ENCODE measurements around the gene BEST1.

BEST1 gene

DNA sequence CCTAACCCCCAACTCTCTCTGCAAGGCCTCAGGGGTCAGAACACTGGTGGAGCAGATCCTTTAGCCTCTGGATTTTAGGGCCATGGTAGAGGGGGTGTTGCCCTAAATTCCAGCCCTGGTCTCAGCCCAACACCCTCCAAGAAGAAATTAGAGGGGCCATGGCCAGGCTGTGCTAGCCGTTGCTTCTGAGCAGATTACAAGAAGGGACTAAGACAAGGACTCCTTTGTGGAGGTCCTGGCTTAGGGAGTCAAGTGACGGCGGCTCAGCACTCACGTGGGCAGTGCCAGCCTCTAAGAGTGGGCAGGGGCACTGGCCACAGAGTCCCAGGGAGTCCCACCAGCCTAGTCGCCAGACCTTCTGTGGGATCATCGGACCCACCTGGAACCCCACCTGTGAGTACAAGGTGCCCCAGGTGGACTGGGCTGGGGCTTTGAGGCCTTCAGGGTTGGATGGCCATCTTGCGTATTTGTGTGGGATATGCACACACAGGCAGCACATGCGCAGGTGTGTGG, at the start of gene BEST1:
TSS of gene BEST1 (plus strand) at position 317 of the 513 bp plus-strand sequence. CDS start 1,456 bp downstream, outside the sequence.
- TF ChIP-seq GATA3 (IDR thresholded peaks at IDR 0.05; ENCODE audit: low read depth, low read length) (no peak), GATA2 (IDR thresholded peaks at IDR 0.05; ENCODE audit: low read depth, low read length) (no peak)

DNA sequence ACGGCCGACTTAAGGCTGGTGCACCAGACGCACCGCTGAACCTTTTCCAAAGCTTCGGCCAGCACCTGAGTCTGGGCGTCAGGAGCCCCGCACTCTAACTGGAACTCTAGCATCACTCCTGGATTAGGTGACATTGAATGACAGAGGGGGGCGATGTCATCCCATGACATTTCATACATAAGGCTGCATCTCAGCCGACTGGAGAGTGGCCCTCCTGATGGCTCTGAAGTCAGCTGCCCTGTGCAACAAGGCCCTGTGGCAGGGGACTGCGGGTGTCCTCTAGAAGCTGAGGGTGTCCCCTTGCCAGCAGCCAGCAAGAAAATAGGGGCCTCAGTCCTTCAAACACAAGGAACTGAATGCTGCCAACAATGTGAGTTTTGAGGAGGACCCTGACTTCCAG, 48.8 kb upstream of the BEST1 start:
- TF ChIP-seq GATA2 (IDR thresholded peaks at IDR 0.05; ENCODE audit: low read depth, low read length) (no peak), GATA3 (IDR thresholded peaks at IDR 0.05; ENCODE audit: low read depth, low read length) (no peak)

DNA sequence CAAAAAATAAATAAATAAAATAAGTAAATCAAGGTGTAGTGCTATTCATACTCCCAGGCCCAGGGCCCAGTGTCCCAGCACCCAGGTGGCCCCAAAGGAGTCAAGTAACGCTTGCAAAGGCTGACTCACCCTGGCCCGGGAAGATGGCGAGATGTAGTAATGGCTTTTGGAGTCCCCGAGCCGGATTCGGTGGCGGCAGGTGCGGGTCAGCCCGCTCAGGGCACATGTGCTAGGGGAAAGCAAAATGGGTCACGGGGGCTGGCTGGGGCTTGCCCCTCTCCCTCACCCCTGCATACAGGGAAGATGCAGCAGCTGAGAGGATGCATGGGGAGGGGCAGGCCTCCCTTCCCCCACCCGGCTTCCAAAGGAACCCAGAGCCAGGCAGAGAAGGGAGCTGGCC, 47.8 kb upstream of the BEST1 start:
- TF ChIP-seq GATA2 (IDR thresholded peaks at IDR 0.05; ENCODE audit: low read depth, low read length) = no peak
- no peak for TF ChIP-seq GATA3 (IDR thresholded peaks at IDR 0.05; ENCODE audit: low read depth, low read length)

DNA sequence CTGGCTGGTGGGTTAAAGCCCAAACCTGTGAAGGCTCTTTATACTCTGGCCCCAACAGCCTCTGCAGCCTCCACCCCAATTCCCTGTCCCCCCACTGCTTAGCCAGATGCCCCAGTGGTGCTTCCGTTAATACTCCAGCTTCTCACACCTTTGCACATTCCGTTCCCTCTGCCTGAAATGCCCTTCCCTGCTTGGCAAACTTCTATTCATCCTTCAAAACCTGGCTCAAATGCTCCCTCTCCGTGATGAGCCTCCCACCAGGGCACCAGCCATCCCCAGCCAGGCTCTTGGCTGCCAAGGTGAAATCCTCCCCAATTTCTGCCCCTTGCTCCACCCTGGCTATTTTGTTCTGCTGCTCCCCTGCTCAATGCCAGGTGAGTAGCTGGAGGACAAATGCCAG, 46.3 kb upstream of the BEST1 start:
- TF ChIP-seq GATA2 (IDR thresholded peaks at IDR 0.05; ENCODE audit: low read depth, low read length) (no peak), GATA3 (IDR thresholded peaks at IDR 0.05; ENCODE audit: low read depth, low read length) (no peak)

DNA sequence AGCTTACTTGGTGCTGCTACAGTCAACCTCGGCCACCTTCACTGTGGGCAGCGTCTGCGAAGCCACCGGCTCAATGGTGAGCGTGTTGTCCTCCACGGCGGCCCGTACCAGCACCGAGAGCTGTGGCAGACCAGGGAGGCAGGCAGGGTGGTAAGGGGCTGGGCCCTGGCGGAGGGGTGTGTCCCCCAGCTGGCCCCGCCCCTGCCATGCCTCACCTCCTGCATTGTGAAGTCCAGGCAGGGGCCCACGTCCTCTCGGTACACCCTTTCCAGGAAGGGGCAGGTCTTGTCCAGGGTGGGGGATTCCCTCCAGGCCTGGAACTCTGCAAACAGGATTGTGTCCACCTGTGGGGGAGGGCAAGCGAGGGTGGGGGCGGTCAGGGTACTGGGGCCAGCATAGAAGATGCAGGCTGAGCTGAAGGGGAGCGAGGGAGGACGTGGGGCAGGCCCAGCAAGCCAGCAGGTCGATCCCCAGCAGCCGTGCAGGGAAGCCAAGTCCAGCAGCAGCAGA, 45.6 kb upstream of the BEST1 start:
- TF ChIP-seq GATA3 (IDR thresholded peaks at IDR 0.05; ENCODE audit: low read depth, low read length) (no peak), GATA2 (IDR thresholded peaks at IDR 0.05; ENCODE audit: low read depth, low read length) (no peak)

DNA sequence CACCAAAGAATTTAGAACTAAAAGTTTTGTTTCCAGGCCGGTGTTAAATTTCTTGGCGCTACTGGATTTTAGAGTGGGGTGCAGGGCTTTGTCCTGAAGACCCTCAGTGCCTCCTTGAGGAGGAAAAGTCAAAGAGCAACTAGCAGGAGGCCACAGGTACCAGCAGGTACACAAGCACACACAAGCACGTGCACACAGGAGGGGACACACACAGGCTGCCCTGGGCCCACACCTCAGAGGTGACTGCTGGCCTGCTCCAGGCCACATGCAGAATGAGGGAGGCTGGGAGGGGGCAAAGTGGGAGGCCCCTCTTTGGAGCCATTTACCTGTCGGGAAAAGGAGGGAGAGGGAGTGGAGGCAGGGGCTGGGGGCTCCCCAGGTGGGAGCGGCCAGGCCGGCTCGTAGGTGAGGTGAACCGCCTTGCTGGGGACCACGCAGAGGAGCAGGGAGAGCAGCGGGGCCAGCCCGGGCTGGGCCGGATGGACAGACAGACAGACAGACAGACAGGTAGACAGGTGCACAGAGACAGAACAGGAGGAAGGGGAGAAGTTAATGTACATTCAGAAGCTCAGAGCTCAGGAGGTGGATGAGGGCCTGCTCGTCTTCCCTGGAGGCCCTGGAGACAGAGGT, 45.0 kb upstream of the BEST1 start:
- no peak for TF ChIP-seq GATA2 (IDR thresholded peaks at IDR 0.05; ENCODE audit: low read depth, low read length)
- no peak for TF ChIP-seq GATA3 (IDR thresholded peaks at IDR 0.05; ENCODE audit: low read depth, low read length)

- TF ChIP-seq GATA2 (IDR thresholded peaks at IDR 0.05; ENCODE audit: low read depth, low read length) (no peak), GATA3 (IDR thresholded peaks at IDR 0.05; ENCODE audit: low read depth, low read length) (no peak)
These were observed 44.2 kb upstream of the BEST1 start for GRCh38 chr11:61905801-61906521.

GRCh38 chr11:61906522-61906909, 43.6 kb upstream of the BEST1 start:
- TF ChIP-seq GATA2 (IDR thresholded peaks at IDR 0.05; ENCODE audit: low read depth, low read length) (no peak), GATA3 (IDR thresholded peaks at IDR 0.05; ENCODE audit: low read depth, low read length) (no peak)

GRCh38 chr11:61907282-61907681, 42.9 kb upstream of the BEST1 start:
- TF ChIP-seq GATA2 (IDR thresholded peaks at IDR 0.05; ENCODE audit: low read depth, low read length) (no peak), GATA3 (IDR thresholded peaks at IDR 0.05; ENCODE audit: low read depth, low read length) (no peak)

DNA sequence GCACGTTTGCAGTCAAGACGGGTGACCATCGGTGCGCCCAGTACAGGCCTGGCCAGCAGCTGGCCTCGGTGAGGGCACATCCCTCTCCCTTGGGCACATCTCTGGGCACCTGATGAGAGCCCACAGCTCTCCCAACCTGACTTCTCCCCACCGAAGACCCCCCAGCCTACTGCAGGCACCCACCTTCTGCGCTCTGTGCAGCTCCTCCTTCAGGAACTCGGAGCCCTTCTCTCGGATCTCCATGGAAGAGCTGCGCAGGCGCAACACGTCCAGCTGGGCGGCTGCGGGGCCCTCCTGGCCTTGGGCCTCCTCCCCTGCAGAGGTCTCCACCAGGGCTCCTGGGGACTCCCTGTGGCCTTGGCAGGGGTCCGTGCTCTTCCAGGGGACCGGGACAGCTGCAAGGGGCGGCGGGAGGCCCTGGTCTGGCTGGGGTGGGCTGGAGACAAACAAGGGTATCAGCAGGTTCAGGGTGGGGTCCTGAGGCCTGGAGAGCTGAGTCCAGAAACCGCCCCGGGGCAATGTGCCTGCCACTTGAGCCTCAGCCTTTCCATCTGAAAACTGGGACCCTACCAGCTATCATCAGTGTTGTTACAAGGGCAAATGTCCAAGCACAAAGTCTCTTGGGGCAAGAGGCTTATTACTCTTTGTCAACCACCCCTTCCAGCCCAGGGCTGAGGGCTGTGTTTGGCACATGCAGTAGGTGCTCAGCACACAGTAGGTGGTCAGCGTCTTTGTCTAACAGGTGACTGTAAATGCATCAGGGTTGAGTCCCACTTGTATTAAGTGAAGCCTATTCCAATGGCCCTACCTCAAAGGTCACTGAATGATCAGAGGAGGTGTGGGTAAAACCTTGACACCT, 42.1 kb upstream of the BEST1 start:
- TF ChIP-seq GATA3 (IDR thresholded peaks at IDR 0.05; ENCODE audit: low read depth, low read length) (no peak), GATA2 (IDR thresholded peaks at IDR 0.05; ENCODE audit: low read depth, low read length) (no peak)

DNA sequence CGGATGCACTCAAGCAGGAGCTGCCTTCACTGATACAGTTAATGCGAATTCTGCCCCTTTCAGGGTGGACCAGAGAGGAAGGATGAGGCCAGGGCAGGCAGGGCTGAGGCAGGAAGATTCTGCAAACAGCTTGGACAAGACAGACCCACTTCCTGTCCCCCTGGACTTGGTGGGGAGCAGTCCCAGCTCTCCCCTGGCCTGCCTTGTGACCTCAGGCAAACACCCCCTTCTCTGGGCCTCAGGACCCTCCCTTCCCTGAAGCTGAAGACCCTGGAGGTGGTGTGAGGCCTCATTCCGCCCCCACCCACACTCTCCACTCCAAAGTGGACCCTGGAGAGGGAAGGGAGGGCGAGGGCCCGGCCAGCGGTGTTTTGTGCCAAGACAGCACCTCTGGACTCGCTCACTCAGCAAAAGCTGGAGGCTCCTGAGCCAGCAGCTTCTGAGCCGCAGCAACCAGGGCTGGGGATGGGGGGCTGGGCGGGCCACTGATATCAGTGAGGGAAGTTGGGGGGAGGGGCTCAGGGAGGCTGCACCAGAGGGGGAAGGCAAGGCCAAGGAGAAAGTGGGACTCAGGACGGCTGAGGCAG, 41.3 kb upstream of the BEST1 start:
- TF ChIP-seq GATA3 (IDR thresholded peaks at IDR 0.05; ENCODE audit: low read depth, low read length) (no peak), GATA2 (IDR thresholded peaks at IDR 0.05; ENCODE audit: low read depth, low read length) (no peak)

- TF ChIP-seq GATA2 (IDR thresholded peaks at IDR 0.05; ENCODE audit: low read depth, low read length) (no peak), GATA3 (IDR thresholded peaks at IDR 0.05; ENCODE audit: low read depth, low read length) (no peak)
These were observed 39.7 kb upstream of the BEST1 start for GRCh38 chr11:61910187-61911127.

All from SH-SY5Y (cell line).